ENCODE data around the gene SLCO3A1. TPM values are rescaled to one million over a fixed set of nuclear protein-coding genes. Genes with fewer than 3 reads are reported as not detected.

The SLCO3A1 gene
- total RNA-seq, 3 donors from 2014 or later: 8.5 to 14.1 (median 13.6) TPM

DNA sequence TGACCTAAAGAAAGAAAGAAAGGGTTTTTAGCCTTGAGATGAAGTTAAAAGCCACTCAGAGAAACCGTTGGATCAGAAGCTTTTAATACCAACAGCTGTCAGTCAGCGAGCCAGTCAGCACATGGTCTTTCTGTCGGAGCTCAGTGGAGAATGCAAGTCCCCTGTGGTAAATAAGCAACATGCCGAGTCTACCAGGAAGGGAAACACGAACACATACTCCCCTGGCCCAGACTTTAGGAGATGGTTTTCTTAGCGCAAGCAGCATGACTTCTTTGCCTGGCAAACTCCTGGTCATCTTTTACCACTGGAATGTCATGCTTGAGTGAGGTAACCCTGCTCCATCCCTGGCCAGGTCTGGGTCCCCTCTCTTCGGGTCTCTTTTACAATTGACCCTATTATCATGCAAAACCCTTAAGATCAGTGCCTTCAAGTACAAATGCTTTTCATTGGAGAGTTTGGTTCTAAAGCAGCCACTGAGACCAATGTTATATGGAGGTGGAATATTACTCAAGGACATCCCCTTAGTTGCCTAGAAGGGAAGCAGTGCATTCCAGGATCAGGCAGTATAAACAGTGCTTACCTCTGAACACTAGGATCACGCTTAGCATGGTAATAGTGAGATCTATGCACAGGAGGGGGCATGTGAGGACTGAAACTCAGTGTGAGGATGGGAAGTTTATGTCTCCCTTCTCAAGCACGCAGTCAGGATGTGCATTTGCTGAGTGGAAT, 28.2 kb downstream of the SLCO3A1 start:
- no peak for DNase-seq (ENCODE audit: low spot score in 2 of 2)
- no peak overlapping the region for H3K4me3 ChIP-seq
- H3K4me1 ChIP-seq: no peaks in the 10 kb centered on the region
- TF ChIP-seq, protein P1, sequence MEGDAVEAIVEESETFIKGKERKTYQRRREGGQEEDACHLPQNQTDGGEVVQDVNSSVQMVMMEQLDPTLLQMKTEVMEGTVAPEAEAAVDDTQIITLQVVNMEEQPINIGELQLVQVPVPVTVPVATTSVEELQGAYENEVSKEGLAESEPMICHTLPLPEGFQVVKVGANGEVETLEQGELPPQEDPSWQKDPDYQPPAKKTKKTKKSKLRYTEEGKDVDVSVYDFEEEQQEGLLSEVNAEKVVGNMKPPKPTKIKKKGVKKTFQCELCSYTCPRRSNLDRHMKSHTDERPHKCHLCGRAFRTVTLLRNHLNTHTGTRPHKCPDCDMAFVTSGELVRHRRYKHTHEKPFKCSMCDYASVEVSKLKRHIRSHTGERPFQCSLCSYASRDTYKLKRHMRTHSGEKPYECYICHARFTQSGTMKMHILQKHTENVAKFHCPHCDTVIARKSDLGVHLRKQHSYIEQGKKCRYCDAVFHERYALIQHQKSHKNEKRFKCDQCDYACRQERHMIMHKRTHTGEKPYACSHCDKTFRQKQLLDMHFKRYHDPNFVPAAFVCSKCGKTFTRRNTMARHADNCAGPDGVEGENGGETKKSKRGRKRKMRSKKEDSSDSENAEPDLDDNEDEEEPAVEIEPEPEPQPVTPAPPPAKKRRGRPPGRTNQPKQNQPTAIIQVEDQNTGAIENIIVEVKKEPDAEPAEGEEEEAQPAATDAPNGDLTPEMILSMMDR (IDR thresholded peaks at IDR 0.05): no peak
- TF ChIP-seq POLR2AphosphoS5 (IDR thresholded peaks at IDR 0.05) (no peak), POLR2A (IDR thresholded peaks at IDR 0.05) (no peak)
- intact Hi-C loops (cut with DNase I; ENCODE audit: low total_unique reads): loop anchor here (1.0 kb wide), 1 partner anchor 22 kb away; no protein-coding TSS in a partner anchor
- H3K27me3 ChIP-seq: no peaks in the 10 kb centered on the region
- H3K27ac ChIP-seq: no peak overlapping the region
- H3K9me3 ChIP-seq: no peaks in the 10 kb centered on the region
- H3K36me3 ChIP-seq: no peaks in the 10 kb centered on the region

DNA sequence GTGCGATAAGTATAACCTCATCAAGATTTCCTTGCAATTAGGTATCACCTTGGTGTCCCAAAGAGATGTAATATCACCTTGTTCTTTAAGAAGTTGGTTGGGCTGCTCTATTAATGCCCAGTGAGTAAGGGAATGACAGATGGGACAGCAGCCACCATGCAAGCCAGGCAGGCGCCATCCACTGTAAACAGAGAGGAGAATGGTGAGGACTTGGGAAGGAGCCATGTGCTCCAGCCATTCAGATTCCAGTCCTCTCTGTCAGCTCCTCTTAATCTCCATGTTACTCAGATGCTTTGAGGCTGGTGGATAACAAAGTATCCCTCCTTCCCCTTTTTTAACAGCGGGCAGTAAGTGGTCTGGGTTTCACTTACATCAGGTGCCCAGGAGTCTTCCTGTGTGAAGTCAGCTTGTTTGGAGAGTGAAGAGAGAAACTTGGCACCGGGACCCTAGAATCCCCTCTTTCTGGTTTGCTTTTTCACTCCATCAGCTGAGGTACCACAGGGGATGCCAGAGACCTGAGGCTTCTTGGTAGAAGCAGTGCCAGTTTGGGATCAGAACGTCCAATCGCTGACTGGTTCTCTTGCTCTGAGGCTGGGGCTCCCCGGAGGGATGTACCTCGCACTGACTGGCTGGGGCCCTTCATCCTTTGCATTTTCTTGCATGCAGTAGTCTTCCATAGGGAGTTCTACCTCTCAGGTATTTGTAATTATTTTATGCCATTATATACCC, 29.5 kb downstream of the SLCO3A1 start:
- DNase-seq (ENCODE audit: low spot score in 2 of 2): no peak
- TF ChIP-seq, protein P1 (IDR thresholded peaks at IDR 0.05): no peak
- no peak for TF ChIP-seq POLR2A (IDR thresholded peaks at IDR 0.05)
- TF ChIP-seq POLR2AphosphoS5 (IDR thresholded peaks at IDR 0.05): no peak
- H3K36me3 ChIP-seq: no peaks in the 10 kb centered on the region
- H3K27me3 ChIP-seq: no peaks in the 10 kb centered on the region
- no peak overlapping the region for H3K4me3 ChIP-seq
- no peak overlapping the region for H3K27ac ChIP-seq
- H3K4me1 ChIP-seq: peaks cover 0 to 6% of the 10 kb centered on the region in 2 donors
- no peaks in the 10 kb centered on the region for H3K9me3 ChIP-seq
- intact Hi-C loops (cut with DNase I; ENCODE audit: low total_unique reads): no loop called here

DNA sequence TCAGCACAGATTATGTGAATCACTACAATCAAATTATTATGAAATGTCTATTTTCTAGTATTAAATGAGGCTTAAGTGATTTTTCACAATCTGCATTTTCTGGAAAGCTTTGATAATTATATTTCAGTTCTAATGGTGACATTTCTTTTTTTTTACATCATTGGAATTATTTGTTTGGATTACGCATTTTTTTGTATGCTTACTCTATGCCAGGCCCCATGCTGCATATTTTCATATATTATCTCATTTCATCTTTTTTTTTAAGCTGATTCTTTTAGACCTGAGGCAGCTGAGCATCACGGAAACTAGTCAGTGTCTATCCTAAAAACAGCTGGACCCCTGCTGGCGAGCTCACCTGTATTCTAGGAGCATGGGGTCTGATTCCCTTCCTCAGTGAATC, 31.1 kb downstream of the SLCO3A1 start:
- Histone ChIP-seq H3K36me3 (no peaks in the 10 kb centered on the region), H3K27ac (no peak overlapping the region), H3K27me3 (no peaks in the 10 kb centered on the region), H3K4me1 (peaks cover 5 to 6% of the 10 kb centered on the region in 2 donors), H3K9me3 (no peaks in the 10 kb centered on the region), H3K4me3 (no peak overlapping the region)
- no peak for DNase-seq (ENCODE audit: low spot score in 2 of 2)
- TF ChIP-seq POLR2A (IDR thresholded peaks at IDR 0.05) (no peak), POLR2AphosphoS5 (IDR thresholded peaks at IDR 0.05) (no peak)
- TF ChIP-seq, protein P1 (IDR thresholded peaks at IDR 0.05): no peak
- intact Hi-C loops (cut with DNase I; ENCODE audit: low total_unique reads): no loop called here

DNA sequence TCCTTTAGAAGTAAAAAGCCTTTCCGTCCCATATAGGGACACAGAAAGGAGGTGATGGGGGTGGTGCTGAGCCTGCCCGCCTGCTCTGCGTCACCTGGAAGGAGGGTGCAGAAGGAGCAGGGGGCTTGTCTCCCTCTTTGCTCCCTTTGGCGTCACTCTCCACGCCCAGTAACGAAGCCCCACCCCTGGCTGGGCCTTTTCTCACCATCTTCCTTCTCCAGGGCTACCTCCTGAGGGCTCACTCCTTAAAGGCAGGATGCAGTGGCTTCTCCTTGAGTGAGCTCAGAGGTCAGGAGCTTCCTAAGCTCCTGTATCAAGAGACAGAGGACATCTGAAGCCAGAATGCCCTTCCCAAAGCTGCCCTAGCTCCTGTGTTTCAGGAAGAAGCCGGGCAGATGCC, 31.5 kb downstream of the SLCO3A1 start:
- Histone ChIP-seq H3K9me3 (no peaks in the 10 kb centered on the region), H3K36me3 (no peaks in the 10 kb centered on the region), H3K4me3 (no peak overlapping the region), H3K27me3 (no peaks in the 10 kb centered on the region), H3K4me1 (peaks cover 5 to 6% of the 10 kb centered on the region in 2 donors), H3K27ac (no peak overlapping the region)
- intact Hi-C loops (cut with DNase I; ENCODE audit: low total_unique reads): no loop called here
- DNase-seq (ENCODE audit: low spot score in 2 of 2): no peak
- TF ChIP-seq, protein P1 (IDR thresholded peaks at IDR 0.05): no peak
- no peak for TF ChIP-seq POLR2A (IDR thresholded peaks at IDR 0.05)
- TF ChIP-seq POLR2AphosphoS5 (IDR thresholded peaks at IDR 0.05): no peak

DNA sequence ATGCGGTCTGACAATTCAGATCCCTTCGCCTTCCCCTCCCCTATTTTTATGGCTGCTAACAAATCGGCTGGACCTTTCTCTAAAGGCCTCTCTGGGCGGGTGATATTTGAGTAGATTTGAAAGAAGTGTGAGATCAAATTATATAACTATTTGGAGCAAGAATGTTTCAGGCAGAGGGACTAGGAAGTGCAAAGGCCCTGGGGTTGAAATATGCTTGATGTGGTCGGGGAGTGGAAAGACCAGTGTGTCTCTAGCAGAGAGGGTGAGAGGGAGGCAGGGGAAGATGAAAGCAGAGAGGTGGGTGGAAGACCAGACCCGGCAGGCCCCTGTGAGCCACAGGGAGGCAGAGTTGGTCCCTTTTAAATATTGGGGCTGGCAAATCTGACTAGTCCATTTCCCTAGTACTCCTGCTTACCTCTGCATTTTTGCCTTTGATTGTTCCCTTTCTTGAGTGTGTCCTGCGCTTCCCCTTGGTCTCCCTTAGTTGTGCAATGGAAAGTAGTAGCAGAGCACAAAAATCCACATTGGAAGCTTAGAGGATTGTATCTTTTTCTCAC, 32.3 kb downstream of the SLCO3A1 start:
- H3K27ac ChIP-seq: no peak overlapping the region
- no peak overlapping the region for H3K4me3 ChIP-seq
- H3K9me3 ChIP-seq: no peaks in the 10 kb centered on the region
- peaks cover 5 to 6% of the 10 kb centered on the region in 2 donors for H3K4me1 ChIP-seq
- no peaks in the 10 kb centered on the region for H3K36me3 ChIP-seq
- intact Hi-C loops (cut with DNase I; ENCODE audit: low total_unique reads): no loop called here
- H3K27me3 ChIP-seq: no peaks in the 10 kb centered on the region
- no peak for DNase-seq (ENCODE audit: low spot score in 2 of 2)
- no peak for TF ChIP-seq POLR2A (IDR thresholded peaks at IDR 0.05)
- TF ChIP-seq, protein P1 (IDR thresholded peaks at IDR 0.05): no peak
- no peak for TF ChIP-seq POLR2AphosphoS5 (IDR thresholded peaks at IDR 0.05)
